Effector memory CD4-positive, alpha-beta T cell (primary cell): Measurements from ENCODE around the gene HELZ2.

Source experiments
- DNase-seq, 3 donors: peaks; one replicate each; pipeline ENCODE4 v3.0.0-alpha.2; 2020
- H3K27ac ChIP-seq: 2 replicates; pipeline ENCODE4 v1.7.0; 2013; ENCODE audit warnings: mild to moderate bottlenecking, low read length, moderate library complexity; ENCODE audit not compliant: insufficient read depth, poor library complexity, severe bottlenecking
- H3K27me3 ChIP-seq: replicated peaks from 2 replicates; pipeline ENCODE4 v1.7.0; 2013; ENCODE audit warnings: mild to moderate bottlenecking, low read length; ENCODE audit not compliant: insufficient read depth, control insufficient read depth, poor library complexity, severe bottlenecking
- H3K36me3 ChIP-seq: 2 replicates; pipeline ENCODE4 v1.7.0; 2013; ENCODE audit warnings: mild to moderate bottlenecking, low read length, moderate library complexity; ENCODE audit not compliant: control insufficient read depth, insufficient read depth
- H3K4me1 ChIP-seq: 2 replicates; pipeline ENCODE4 v1.7.0; 2013; ENCODE audit warnings: low read length, mild to moderate bottlenecking; ENCODE audit not compliant: control insufficient read depth, insufficient read depth, poor library complexity, severe bottlenecking
- H3K4me3 ChIP-seq: 2 replicates; pipeline ENCODE4 v1.7.0; 2013; ENCODE audit warnings: low read length, low read depth, mild to moderate bottlenecking; ENCODE audit not compliant: insufficient read depth, poor library complexity, severe bottlenecking
- H3K9me3 ChIP-seq: 2 replicates; pipeline ENCODE4 v1.7.0; 2013; ENCODE audit warnings: mild to moderate bottlenecking, low read length, moderate library complexity; ENCODE audit not compliant: control insufficient read depth

HELZ2 gene

DNA sequence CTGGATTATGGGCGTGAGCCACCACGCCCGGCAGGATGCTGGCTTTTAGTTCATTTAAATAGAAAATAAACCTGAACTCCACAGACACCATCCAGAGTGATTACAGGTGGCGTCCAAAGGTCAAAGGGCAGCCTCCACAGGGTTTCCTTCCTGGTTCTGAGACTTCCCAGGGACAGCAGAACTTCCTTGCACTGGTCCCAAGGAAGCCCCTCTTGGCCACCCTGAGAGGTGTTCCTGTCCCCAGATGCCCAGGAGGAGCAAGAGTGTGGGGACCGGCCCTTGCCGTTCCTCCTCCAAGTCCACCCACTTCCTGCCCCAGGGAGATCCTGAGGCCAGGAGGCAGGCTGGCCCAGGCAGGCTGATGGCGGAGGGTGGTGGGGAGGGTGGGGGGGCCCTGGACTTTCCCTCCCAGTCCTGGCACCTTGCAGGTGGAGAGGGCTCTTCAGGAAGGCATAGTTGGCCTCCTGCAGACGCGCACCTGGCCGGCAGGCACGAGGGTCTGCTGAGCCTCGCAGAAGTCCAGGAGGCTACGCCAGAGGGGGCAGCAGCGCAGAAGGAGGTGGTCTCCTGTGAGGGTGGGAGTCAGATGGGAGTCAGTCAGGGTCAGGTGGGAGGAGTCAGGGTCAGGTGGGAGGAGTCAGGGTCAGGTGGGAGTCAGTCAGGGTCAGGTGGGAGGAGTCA is 15.1 kb downstream of the HELZ2 start:
- Histone ChIP-seq H3K27me3 (no peaks in the 10 kb centered on the region), H3K4me3 (no peak overlapping the region), H3K4me1 (no peaks in the 10 kb centered on the region), H3K27ac (no peak overlapping the region), H3K9me3 (no peaks in the 10 kb centered on the region), H3K36me3 (peaks cover 34% of the 10 kb centered on the region)
- no peak for DNase-seq

DNA sequence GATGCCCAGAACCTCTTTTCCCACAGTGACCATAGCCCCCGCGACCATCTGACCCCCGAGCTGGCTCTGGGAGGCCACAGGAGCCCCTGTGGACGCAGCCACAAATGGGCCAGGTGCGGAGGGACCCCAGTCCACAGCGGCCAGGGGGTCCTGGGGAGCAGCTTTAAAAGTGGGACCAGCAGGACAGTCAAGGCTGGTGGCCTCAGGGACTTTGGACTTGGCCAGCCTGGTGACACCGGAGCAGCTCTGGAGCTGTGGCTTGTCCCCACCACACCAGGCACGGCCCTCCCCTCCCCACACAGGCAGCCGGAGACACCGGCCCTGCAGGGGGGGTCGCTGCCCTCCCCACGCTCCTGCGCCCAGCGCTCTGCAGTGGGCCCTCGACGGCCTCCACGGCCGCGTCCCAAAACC is 16.6 kb downstream of the HELZ2 start:
- DNase-seq, result no peak
- Histone ChIP-seq H3K36me3 (peaks cover 22% of the 10 kb centered on the region), H3K27ac (no peak overlapping the region), H3K27me3 (no peaks in the 10 kb centered on the region), H3K4me3 (no peak overlapping the region), H3K9me3 (no peaks in the 10 kb centered on the region), H3K4me1 (peaks cover 10% of the 10 kb centered on the region)

GRCh38 chr20:63556873-63557478 is 17.1 kb downstream of the HELZ2 start:
- no peak for DNase-seq
- Histone ChIP-seq H3K4me1 (peaks cover 16% of the 10 kb centered on the region), H3K27ac (no peak overlapping the region), H3K27me3 (no peaks in the 10 kb centered on the region), H3K4me3 (no peak overlapping the region), H3K9me3 (no peaks in the 10 kb centered on the region), H3K36me3 (peaks cover 17% of the 10 kb centered on the region)

- Histone ChIP-seq H3K9me3 (no peaks in the 10 kb centered on the region), H3K27me3 (no peaks in the 10 kb centered on the region), H3K4me3 (no peak overlapping the region), H3K36me3 (peaks cover 7% of the 10 kb centered on the region), H3K27ac (no peak overlapping the region), H3K4me1 (peaks cover 16% of the 10 kb centered on the region)
- DNase-seq, result no peak
Observed at GRCh38 chr20:63555661-63556381, 18.2 kb downstream of the HELZ2 start.

- no peak for DNase-seq
- Histone ChIP-seq H3K27ac (peak overlapping the region; percentile 72), H3K9me3 (no peaks in the 10 kb centered on the region), H3K36me3 (no peaks in the 10 kb centered on the region), H3K27me3 (peaks cover 3% of the 10 kb centered on the region), H3K4me3 (peak overlapping the region; percentile 65), H3K4me1 (peaks cover 16% of the 10 kb centered on the region)
Observed at GRCh38 chr20:63554361-63555278, 19.4 kb downstream of the HELZ2 start.

- Histone ChIP-seq H3K4me1 (peaks cover 16% of the 10 kb centered on the region), H3K27ac (peak within 1 kb of the TSS; percentile 74), H3K27me3 (peaks cover 3% of the 10 kb centered on the region), H3K36me3 (no peaks in the 10 kb centered on the region), H3K9me3 (no peaks in the 10 kb centered on the region), H3K4me3 (peak within 1 kb of the TSS; percentile 65)
- DNase-seq, result peak in 2 of 3 donors; percentile 35 to 47
Observed at GRCh38 chr20:63553933-63554290, 20.1 kb downstream of the HELZ2 start, which contains the start of gene FNDC11. Gene FNDC11 (plus strand): TSS chr20:63554159. CDS start chr20:63555664, 1,505 bp downstream.

- peak; percentile 89 to 96 (median 93) for DNase-seq
- peak overlapping the region; percentile 74 for H3K27ac ChIP-seq
- H3K4me3 ChIP-seq, result peak overlapping the region; percentile 65
- no peaks in the 10 kb centered on the region for H3K36me3 ChIP-seq
- peaks cover 3% of the 10 kb centered on the region for H3K27me3 ChIP-seq
- peaks cover 16% of the 10 kb centered on the region for H3K4me1 ChIP-seq
- no peaks in the 10 kb centered on the region for H3K9me3 ChIP-seq
Observed at GRCh38 chr20:63553251-63553932, 20.6 kb downstream of the HELZ2 start.

DNA sequence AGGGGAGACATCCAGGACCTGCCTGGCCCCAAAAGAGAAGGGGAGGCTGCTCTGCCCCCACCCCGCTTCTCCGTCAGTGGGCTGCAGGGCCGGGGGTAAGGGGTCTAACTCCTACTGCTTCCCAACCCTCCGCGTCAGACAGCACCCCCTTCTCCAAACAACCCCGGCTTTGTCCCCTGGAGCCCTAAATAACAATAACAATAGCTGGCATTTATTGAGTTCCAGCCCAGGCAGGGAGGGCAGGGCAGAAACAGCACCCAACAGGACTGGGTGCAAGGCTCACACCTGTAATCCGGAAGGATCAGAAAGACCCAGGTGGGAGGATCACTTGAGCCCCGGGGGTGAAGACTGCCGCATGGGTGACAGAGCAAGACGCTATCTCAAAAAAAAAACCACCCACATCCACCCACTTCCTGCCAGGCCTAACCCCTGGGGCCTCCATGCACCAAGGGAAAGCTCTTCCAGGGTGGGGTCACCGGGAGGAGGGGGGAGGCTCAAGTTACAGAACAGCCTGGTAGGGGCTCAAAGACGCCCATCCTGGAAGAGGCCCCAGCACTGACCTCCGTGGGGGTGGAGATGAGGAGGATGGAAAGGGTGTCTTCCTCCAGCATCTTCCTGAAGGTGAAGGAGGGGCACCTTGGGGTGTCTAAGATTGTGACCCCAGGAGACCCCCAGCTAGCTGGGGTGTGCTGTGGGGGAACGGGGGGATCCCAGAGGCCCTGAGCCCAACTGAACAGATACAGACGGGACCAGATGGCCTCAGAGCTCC is 21.4 kb downstream of the HELZ2 start:
- Histone ChIP-seq H3K4me1 (peaks cover 16% of the 10 kb centered on the region), H3K9me3 (no peaks in the 10 kb centered on the region), H3K27ac (peak overlapping the region; percentile 74), H3K4me3 (no peak overlapping the region), H3K27me3 (peaks cover 3% of the 10 kb centered on the region), H3K36me3 (no peaks in the 10 kb centered on the region)
- DNase-seq, result peak; percentile 39 to 54 (median 48)

- DNase-seq, result no peak
- Histone ChIP-seq H3K36me3 (no peaks in the 10 kb centered on the region), H3K9me3 (no peaks in the 10 kb centered on the region), H3K4me1 (peaks cover 16% of the 10 kb centered on the region), H3K27me3 (peaks cover 3% of the 10 kb centered on the region), H3K4me3 (no peak overlapping the region), H3K27ac (no peak overlapping the region)
Observed at GRCh38 chr20:63551068-63551467, 23.0 kb downstream of the HELZ2 start.
